Activated CD8-positive, alpha-beta memory T cell treated with anti-CD3 and anti-CD28 coated beads, Interleukin-2, amount 10 ng/mL, durations not matched to agents 7 days and 5 days (primary cell): ENCODE data around the gene DSG3. TPM values are rescaled to one million over a fixed set of nuclear protein-coding genes. Genes with fewer than 3 reads are reported as not detected.

ENCODE experiments used
- ATAC-seq: fragments of 150-1000 bp; cut with Tn5 transposase; one replicate; pipeline ENCODE4 v1.10.0; 2021; ENCODE audit warnings: moderate library complexity
- CTCF ChIA-PET: fragments of 350-600 bp; sonication (Branson Sonifier 250); formaldehyde crosslinking; loops from one replicate; lab custom pipeline; 2021; ENCODE audit warnings: antibody characterized with exemption; lab: Charles Lee
- DNase-seq: peaks from one replicate; pipeline ENCODE4 v3.0.0-alpha.2; 2020
- H3K27ac Mint-ChIP-seq: one replicate; pipeline ENCODE4 v1.8.0; 2021; ENCODE audit warnings: mild to moderate bottlenecking, mixed read lengths
- H3K27me3 Mint-ChIP-seq: one replicate; pipeline ENCODE4 v1.8.0; 2021; ENCODE audit warnings: mixed read lengths
- H3K36me3 Mint-ChIP-seq: one replicate; pipeline ENCODE4 v1.8.0; 2021; ENCODE audit warnings: mild to moderate bottlenecking, mixed read lengths
- H3K4me1 Mint-ChIP-seq: one replicate; pipeline ENCODE4 v1.8.0; 2021; ENCODE audit warnings: mixed read lengths
- H3K4me3 Mint-ChIP-seq: one replicate; pipeline ENCODE4 v1.8.0; 2021; ENCODE audit warnings: mild to moderate bottlenecking, moderate library complexity, mixed read lengths
- H3K9me3 Mint-ChIP-seq: one replicate; pipeline ENCODE4 v1.8.0; 2022; ENCODE audit warnings: low read depth, mixed read lengths
- total RNA-seq, 2 experiments: library from RNA; stranded (reverse); gene quantifications; one replicate each; pipeline ENCODE4 v1.2.3, GENCODE V29; 2021

Gene DSG3
- total RNA-seq, 2 experiments from 2014 or later: not detected

DNA sequence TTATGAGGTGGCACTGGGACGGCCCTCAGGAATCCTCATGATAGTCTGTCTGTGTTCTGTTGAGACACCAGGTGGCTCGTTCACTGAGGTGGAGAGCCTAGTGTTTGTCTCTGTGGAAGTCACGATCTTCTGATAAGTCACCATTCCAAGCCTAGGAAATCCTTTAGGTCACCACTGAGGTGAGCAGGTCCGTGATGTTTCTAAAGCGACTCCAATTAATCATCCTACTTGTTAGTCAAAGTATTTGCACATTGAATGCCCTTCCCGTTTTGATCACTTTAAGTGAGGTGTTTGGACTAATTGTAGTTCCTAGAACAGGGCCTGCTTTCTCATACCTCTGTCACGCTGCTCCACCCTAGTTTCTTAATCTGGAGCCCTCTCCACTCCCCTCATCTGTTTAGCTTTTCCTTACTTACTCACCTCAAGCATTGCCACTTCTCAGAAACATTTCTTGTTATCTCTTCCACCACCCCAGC is 28.0 kb upstream of the DSG3 start:
- Mint-ChIP-seq H3K4me1 (no peaks in the 10 kb centered on the region), H3K36me3 (no peaks in the 10 kb centered on the region), H3K4me3 (no peak overlapping the region), H3K27me3 (no peaks in the 10 kb centered on the region), H3K27ac (no peak overlapping the region), H3K9me3 (peaks cover 3% of the 10 kb centered on the region)
- ATAC-seq (no peak), DNase-seq (no peak)
- CTCF ChIA-PET: no interaction called here

DNA sequence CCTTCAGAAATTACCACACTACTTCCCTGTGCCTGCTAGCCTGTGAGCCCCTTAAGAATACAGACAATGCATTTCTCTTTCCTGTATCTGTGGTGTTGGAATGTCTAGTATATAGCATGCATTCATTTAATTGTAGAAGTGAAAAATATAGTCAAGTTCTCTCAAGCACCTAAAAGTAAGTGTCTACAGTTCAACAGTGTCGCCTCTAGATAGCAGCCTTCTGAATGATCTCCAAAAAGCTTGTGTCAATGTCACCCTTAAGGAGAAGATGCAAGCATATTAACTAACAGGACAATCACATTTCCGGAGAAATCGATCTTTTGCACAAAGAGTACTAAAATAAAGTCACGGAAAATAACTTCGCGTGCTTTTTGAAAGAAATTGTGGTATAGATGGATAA is 27.5 kb upstream of the DSG3 start:
- no peaks in the 10 kb centered on the region for H3K27me3 Mint-ChIP-seq
- H3K4me3 Mint-ChIP-seq: no peak overlapping the region
- no peaks in the 10 kb centered on the region for H3K4me1 Mint-ChIP-seq
- no peak for ATAC-seq
- H3K9me3 Mint-ChIP-seq: peaks cover 3% of the 10 kb centered on the region
- H3K36me3 Mint-ChIP-seq: no peaks in the 10 kb centered on the region
- no peak overlapping the region for H3K27ac Mint-ChIP-seq
- no peak for DNase-seq
- CTCF ChIA-PET: no interaction called here

DNA sequence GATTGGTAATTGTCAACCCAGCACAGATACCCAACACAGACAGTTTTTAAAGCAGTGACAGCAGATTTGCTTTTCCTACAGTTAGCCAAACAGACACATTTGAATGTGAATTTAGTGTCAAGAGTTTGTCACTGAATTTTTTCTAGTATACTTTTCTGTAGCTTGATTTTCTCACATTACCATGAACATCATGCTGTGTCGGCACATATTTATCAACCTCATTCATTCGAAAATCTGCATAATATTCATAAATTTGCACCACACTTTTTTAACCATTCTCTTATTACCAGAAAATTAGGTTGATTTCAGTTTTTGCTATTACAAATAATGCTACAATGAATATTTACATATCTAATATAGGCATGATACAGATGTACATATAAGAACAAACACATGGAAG is 27.0 kb upstream of the DSG3 start:
- no peak overlapping the region for H3K27ac Mint-ChIP-seq

DNA sequence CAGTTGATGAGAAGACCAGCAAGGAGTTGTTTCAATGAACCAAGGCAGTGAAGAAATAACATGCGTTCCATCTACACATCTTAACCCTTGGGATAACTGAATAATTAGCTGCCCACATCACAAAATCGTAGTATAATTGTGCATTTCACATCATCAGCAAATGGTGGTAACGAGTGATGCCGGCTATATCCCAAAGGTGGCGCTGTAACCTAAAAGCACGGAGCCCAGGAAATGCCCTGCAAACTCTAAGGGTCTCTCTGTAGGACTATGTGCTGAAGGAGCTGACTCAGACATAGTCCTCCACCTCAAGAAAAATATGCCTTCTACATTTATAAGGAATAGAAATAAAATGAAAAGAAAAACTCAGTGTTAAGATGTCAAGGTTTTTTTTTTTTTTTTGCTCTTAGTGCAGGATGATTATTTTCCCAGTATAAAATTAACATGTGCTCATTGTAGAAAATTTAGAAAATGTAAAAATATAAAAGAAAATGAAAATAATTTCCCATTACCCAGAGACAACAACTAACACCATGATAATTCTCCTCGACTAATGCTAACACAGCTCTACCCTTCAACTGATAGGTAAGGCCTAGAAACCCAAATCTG is 23.1 kb upstream of the DSG3 start:
- no peak for DNase-seq
- Mint-ChIP-seq H3K36me3 (no peaks in the 10 kb centered on the region), H3K27ac (no peak overlapping the region), H3K9me3 (no peaks in the 10 kb centered on the region), H3K4me1 (no peaks in the 10 kb centered on the region), H3K27me3 (no peaks in the 10 kb centered on the region), H3K4me3 (no peak overlapping the region)
- CTCF ChIA-PET: no interaction called here
- ATAC-seq: no peak

More for the DNA sequence above, 27.0 kb upstream of the DSG3 start:
- CTCF ChIA-PET: no interaction called here
- Mint-ChIP-seq H3K9me3 (peaks cover 3% of the 10 kb centered on the region), H3K4me3 (no peak overlapping the region), H3K4me1 (no peaks in the 10 kb centered on the region), H3K27me3 (no peaks in the 10 kb centered on the region), H3K36me3 (no peaks in the 10 kb centered on the region)
- DNase-seq: no peak
- no peak for ATAC-seq

DNA sequence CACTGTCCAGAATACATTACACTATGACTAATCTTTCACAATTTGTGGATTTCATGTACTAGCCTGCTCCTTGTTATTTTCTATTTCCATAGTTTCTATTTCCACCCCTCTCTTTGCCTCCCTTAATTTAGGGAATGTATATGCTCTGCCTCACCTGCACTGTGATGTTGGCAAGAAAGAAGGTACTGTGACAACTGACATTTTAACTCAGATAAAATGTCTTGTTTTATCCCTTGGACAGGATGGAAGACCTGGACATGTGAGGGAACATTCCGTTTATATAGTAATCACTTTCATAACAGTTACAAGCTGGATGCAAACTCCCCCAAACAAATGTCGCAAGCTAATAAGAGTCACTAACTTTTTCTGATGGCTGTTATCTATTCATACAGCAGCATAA is 21.5 kb upstream of the DSG3 start:
- CTCF ChIA-PET: no interaction called here

DNA sequence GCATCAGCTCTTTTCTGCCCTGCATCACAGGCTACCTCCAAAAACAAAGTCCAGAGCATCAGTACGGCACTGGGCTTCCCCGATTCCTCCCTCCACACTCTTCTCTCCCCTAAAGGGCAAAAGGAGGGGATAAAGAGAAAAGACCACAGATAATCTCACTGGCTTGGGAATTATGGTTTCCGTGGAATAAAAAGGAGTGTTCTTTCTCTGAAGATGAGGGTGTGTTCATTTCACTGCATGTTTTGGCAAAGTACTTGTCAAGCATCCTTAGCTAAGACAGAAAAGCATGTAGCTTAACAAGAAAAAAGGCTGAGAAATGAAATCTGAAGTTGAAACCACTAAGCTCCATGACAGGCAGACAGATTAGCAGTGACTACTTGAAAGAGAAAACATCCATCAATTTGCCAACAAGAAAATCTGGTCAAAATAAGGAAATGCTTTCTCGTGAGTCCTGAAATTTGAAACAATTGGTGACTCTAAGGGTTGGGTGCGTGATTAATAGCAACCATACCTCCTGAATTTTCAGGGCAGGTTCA is 20.6 kb upstream of the DSG3 start:
- CTCF ChIA-PET: no interaction called here
- Mint-ChIP-seq H3K27me3 (no peaks in the 10 kb centered on the region), H3K9me3 (no peaks in the 10 kb centered on the region), H3K36me3 (no peaks in the 10 kb centered on the region), H3K4me1 (no peaks in the 10 kb centered on the region), H3K4me3 (no peak overlapping the region), H3K27ac (no peak overlapping the region)
- DNase-seq (no peak), ATAC-seq (no peak)

More for the DNA sequence above, 21.5 kb upstream of the DSG3 start:
- no peaks in the 10 kb centered on the region for H3K36me3 Mint-ChIP-seq
- no peaks in the 10 kb centered on the region for H3K4me1 Mint-ChIP-seq
- H3K9me3 Mint-ChIP-seq: no peaks in the 10 kb centered on the region
- no peaks in the 10 kb centered on the region for H3K27me3 Mint-ChIP-seq
- ATAC-seq: no peak
- no peak overlapping the region for H3K4me3 Mint-ChIP-seq
- no peak overlapping the region for H3K27ac Mint-ChIP-seq
- DNase-seq: no peak

DNA sequence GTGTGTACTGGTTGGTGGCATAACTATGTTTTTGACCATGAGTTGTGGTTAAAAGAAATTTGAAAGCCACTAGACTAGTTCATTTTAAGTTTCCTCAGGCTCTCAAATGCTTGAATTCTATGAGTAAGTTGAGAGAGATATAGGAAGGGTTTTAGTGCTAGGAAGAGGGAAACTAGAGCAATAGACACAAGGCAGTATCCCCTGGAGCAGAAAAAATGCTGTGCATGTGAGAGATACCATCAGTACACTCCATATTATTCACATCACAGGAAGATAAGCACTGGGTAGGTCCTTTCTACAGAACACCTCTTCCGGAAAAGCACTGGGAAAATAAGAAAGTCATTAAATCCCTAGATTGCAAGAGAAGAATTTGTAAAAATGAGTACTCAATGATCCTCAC is 19.3 kb upstream of the DSG3 start:
- H3K27ac Mint-ChIP-seq: no peak overlapping the region
- no peaks in the 10 kb centered on the region for H3K4me1 Mint-ChIP-seq
- H3K4me3 Mint-ChIP-seq: no peak overlapping the region
- H3K27me3 Mint-ChIP-seq: no peaks in the 10 kb centered on the region
- no peaks in the 10 kb centered on the region for H3K9me3 Mint-ChIP-seq
- no peaks in the 10 kb centered on the region for H3K36me3 Mint-ChIP-seq
- CTCF ChIA-PET: no interaction called here
- DNase-seq (no peak), ATAC-seq (no peak)

DNA sequence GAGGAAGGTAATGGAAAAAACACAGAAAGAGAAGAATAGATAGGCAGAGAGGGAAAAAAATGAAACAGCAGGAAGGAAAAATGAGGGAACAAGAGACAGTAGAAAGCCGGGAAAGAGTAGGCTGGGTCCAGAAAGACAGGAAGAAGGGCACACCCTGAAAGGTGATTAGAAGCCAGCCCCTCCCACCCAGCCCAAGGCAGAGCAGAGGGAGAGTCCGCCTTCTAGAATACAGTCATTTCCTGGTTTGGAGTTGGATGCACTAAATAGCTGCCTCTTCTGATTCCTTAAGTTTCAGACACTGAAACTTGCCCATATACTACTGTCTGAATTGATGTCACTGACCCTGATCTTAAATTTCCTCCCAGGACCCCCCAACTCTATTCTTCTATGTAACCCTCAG is 17.9 kb upstream of the DSG3 start:
- Mint-ChIP-seq H3K4me3 (no peak overlapping the region), H3K4me1 (no peaks in the 10 kb centered on the region), H3K9me3 (no peaks in the 10 kb centered on the region), H3K27me3 (no peaks in the 10 kb centered on the region), H3K36me3 (no peaks in the 10 kb centered on the region), H3K27ac (no peak overlapping the region)
- CTCF ChIA-PET: no interaction called here
- ATAC-seq (no peak), DNase-seq (no peak)

DNA sequence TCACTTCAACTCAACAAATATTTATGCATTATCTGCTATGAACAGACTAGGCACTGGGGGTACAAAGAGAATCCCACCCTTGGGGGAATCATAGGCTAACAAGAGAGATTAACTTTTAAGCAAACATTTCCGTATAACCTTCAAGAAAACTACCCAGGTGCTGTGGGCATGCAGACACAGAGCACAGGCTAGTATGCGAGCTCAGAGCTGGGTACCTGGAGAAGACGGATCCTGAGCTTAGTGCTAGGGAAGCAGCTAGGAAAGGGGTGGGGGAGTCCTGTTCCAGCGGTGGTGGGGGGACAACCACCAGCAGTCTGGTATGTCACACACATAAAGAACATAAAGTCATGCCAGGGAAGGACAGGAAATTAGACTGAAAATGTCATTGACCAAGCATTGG is 17.5 kb upstream of the DSG3 start:
- Mint-ChIP-seq H3K27me3 (no peaks in the 10 kb centered on the region), H3K4me1 (no peaks in the 10 kb centered on the region), H3K4me3 (no peak overlapping the region), H3K9me3 (no peaks in the 10 kb centered on the region), H3K36me3 (no peaks in the 10 kb centered on the region), H3K27ac (no peak overlapping the region)
- CTCF ChIA-PET: no interaction called here
- ATAC-seq (no peak), DNase-seq (no peak)

DNA sequence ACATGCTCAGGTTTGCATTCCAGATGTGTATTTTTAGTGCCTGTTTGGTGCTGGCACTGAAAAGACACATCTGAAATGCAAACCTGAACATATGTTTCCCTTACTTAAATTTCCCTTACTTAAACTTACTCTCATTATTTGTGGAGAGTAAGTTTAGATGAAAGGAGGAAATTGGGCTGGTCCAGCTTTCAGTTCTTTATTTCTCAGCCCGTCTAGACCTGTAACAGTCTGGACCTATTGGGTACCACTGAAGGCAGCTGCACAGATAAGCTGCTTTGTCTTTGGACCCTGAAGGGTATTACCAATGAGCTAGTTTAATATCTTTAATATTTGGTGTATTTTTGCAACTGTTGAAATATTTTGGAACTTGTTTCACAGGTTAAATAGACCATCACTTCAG is 17.0 kb upstream of the DSG3 start:
- Mint-ChIP-seq H3K4me1 (no peaks in the 10 kb centered on the region), H3K4me3 (no peak overlapping the region), H3K27ac (no peak overlapping the region), H3K9me3 (no peaks in the 10 kb centered on the region), H3K27me3 (no peaks in the 10 kb centered on the region), H3K36me3 (no peaks in the 10 kb centered on the region)
- DNase-seq (no peak), ATAC-seq (no peak)
- CTCF ChIA-PET: no interaction called here

DNA sequence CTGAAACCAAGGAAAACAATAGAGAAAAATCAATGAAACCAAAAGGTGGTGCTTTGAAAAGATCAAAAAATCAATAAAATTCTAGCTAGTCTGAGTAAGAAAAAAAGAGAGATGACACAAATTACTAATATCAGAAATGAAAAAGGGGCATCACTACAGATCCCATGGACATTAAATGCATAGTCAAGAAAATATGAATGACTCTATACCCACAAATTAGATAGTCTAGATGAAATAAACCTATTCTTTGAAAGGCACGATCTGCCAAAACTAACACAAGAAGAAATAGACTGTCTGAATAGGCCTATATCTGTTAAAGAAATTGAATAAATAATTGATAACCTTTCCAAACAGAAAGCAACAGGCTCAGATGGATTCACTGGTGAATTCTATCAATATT is 15.2 kb upstream of the DSG3 start:
- Mint-ChIP-seq H3K9me3 (no peaks in the 10 kb centered on the region), H3K36me3 (no peaks in the 10 kb centered on the region), H3K27me3 (no peaks in the 10 kb centered on the region), H3K4me1 (no peaks in the 10 kb centered on the region), H3K27ac (no peak overlapping the region), H3K4me3 (no peak overlapping the region)
- CTCF ChIA-PET: no interaction called here
- ATAC-seq (no peak), DNase-seq (no peak)

DNA sequence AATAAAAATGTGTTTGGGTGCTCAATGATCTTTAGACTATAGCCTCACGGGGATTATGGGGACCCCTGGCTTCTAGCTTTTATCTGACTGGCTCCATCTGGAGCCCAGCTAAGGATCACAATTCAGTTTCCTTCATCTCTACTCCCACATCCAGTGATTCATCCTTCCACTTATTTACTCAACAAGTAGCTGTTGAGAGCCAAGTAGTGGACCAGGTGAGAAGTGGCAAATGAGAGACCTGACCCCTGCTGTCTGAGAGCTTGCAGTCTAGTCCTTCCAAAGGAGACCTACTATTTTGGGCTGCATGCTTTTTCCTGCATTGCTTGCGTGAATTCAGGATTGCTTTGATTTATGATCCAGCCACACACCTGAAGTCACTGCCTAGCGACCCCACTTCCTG is 10.7 kb upstream of the DSG3 start:
- CTCF ChIA-PET: no interaction called here
- DNase-seq (no peak), ATAC-seq (no peak)
- Mint-ChIP-seq H3K4me1 (no peaks in the 10 kb centered on the region), H3K9me3 (peaks cover 2% of the 10 kb centered on the region), H3K27ac (no peak overlapping the region), H3K4me3 (no peak overlapping the region), H3K36me3 (no peaks in the 10 kb centered on the region), H3K27me3 (no peaks in the 10 kb centered on the region)

DNA sequence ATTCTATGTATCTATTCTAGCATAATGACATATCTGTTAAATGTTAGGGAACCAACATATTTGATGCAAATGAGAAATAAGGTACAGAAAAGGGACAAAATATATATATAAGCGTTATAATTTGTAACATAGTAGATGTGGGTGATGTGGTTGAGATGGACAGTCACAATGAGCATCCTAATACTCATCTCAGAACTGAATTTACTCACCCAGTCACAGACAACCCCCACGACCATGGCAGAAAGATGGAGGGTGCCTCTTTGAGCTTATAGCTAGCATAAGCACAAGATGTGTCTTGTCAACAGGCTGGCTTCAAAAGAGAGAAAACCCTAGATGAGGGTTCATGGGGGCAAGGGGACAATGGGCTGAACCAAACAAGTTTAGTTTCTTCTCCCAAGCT is 9.1 kb upstream of the DSG3 start:
- peaks cover 2% of the 10 kb centered on the region for H3K9me3 Mint-ChIP-seq
- CTCF ChIA-PET: no interaction called here

DNA sequence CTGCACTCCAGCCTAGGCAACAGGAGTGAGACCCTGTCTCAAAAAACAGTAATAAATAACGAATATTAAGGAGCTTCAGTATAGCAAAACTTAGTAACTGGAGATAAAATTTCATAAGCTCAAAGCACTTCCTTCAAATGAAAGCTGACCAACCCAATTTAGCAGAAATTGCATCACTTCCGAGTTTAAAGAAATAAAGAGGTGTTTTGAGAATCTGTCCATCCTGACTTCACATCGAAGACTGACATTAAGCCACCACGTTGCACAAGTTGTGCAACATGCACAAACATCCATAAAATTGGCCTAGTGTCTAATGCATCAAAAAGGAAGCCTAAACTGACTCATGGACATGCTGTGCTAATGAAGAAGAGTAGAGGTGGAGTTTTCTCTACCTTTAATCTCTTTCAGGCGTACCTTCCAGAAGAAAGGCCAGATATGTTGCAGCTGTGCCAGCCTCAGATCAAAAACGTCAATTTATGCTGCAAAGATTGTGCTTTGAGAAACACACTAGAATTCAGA is 7.7 kb upstream of the DSG3 start:
- Mint-ChIP-seq H3K27me3 (no peaks in the 10 kb centered on the region), H3K9me3 (peaks cover 2% of the 10 kb centered on the region), H3K4me3 (no peak overlapping the region), H3K36me3 (no peaks in the 10 kb centered on the region), H3K4me1 (no peaks in the 10 kb centered on the region), H3K27ac (no peak overlapping the region)
- no peak for DNase-seq
- ATAC-seq: no peak
- CTCF ChIA-PET: no interaction called here

More for the DNA sequence above, 9.1 kb upstream of the DSG3 start:
- no peaks in the 10 kb centered on the region for H3K4me1 Mint-ChIP-seq
- ATAC-seq (no peak), DNase-seq (no peak)
- H3K27me3 Mint-ChIP-seq: no peaks in the 10 kb centered on the region
- H3K4me3 Mint-ChIP-seq: no peak overlapping the region
- no peak overlapping the region for H3K27ac Mint-ChIP-seq
- no peaks in the 10 kb centered on the region for H3K36me3 Mint-ChIP-seq
